DOHH2 (cell line): ENCODE measurements around the gene C9orf50.

Experiments used
- EZH2phosphoT487 ChIP-seq: fragments of 200-600 bp; sonication (generic); IDR thresholded peaks from 2 replicates; pipeline ENCODE4 v1.6.1; 2017; ENCODE audit warnings: borderline replicate concordance, mild to moderate bottlenecking, antibody characterized with exemption, low read length, moderate library complexity, mixed read lengths
- TF ChIP-seq, protein P1 (sequence below): fragments of 200-600 bp; sonication (generic); IDR thresholded peaks from one replicate; pipeline ENCODE4 v1.5.1; 2014; ENCODE audit warnings: antibody characterized with exemption, mild to moderate bottlenecking, low read depth, low read length; ENCODE audit not compliant: poor library complexity, severe bottlenecking

DNA sequence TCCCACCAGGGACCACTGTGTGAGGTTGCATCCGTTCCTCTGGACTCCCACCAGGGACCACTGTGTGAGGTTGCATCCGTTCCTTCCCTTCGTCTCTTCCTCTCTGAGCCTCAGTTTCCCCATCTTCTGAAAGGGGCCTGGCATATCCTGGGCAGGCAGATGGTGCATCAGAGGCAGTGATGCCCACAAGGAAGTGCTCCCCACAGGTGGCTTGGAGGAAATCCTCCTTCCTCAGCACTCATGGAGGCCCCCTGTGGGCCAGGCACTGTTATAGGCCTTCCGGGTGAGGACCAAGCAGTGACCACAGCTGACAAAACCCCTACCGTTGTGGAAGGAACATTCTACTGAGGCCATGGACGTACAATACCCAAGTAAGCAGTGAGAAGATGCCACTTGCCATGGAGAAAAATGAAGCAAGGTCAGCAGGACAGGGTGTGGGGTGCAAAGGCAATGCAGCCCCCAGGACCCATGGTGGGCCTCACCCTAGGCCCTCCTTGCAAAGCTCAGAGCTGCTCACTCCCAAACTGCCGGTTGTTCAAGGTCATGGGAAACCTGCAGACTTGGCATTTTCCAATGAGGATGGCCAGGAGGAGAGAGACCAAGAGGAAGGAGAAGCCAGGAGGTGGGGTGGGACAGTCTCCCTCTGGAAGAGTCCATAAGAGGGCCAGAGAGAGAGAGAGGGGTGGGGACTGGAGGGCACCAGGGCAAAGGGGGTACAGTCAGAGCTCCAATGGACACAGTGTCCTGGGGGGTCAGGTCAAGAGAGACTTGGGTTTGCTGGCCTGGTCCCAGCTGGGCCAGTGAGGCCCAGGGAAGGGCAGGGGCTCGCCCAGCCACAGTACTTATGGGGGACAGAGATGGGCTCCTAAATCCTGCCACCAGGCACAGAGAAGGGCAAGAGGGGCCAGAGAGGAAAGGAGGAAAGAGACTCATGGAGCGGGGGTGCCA lies 51.1 kb downstream of the C9orf50 start:
- TF ChIP-seq, protein P1, sequence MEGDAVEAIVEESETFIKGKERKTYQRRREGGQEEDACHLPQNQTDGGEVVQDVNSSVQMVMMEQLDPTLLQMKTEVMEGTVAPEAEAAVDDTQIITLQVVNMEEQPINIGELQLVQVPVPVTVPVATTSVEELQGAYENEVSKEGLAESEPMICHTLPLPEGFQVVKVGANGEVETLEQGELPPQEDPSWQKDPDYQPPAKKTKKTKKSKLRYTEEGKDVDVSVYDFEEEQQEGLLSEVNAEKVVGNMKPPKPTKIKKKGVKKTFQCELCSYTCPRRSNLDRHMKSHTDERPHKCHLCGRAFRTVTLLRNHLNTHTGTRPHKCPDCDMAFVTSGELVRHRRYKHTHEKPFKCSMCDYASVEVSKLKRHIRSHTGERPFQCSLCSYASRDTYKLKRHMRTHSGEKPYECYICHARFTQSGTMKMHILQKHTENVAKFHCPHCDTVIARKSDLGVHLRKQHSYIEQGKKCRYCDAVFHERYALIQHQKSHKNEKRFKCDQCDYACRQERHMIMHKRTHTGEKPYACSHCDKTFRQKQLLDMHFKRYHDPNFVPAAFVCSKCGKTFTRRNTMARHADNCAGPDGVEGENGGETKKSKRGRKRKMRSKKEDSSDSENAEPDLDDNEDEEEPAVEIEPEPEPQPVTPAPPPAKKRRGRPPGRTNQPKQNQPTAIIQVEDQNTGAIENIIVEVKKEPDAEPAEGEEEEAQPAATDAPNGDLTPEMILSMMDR: peak; percentile 51
- TF ChIP-seq EZH2phosphoT487: no peak
